ENCODE results near the gene MTA2.

- TF ChIP-seq CTCF (IDR thresholded peaks at IDR 0.05) = no peak
- TF ChIP-seq POLR2A (IDR thresholded peaks at IDR 0.05) = no peak
- TF ChIP-seq POLR2AphosphoS5 (IDR thresholded peaks at IDR 0.05) = no peak
Observed at GRCh38 chr11:62559204-62559603, 42.5 kb downstream of the MTA2 start.
